Fibroblast of skin of left quadriceps (primary cell): ENCODE measurements around the gene CFAP299.
"Not testable (repeated sequence)": the region's sequence is repeated elsewhere in the genome, so short reads cannot be mapped to it uniquely, and the experiment has no call there.

ENCODE experiments used
- DNase-seq, 2 experiments: peaks; one replicate each; pipeline ENCODE4 v3.0.0-alpha.2; 2013; ENCODE audit warnings: low read depth in 2 of 2

CFAP299 gene

GRCh38 chr4:80335554-80336358 is at the start of gene CFAP299:
Gene CFAP299 (plus strand): TSS chr4:80335730.
- DNase-seq: peak; percentile 78 to 79

- no peak for DNase-seq
These were observed 49.1 kb upstream of the CFAP299 start for GRCh38 chr4:80286451-80286850.

- not testable (repeated sequence) for DNase-seq
These were observed 44.9 kb upstream of the CFAP299 start for GRCh38 chr4:80290665-80291064.

GRCh38 chr4:80294206-80294605 is 41.3 kb upstream of the CFAP299 start:
- DNase-seq: no peak

- DNase-seq: peak; percentile 53 to 55
These were observed 40.2 kb upstream of the CFAP299 start for GRCh38 chr4:80295336-80295735.

DNA sequence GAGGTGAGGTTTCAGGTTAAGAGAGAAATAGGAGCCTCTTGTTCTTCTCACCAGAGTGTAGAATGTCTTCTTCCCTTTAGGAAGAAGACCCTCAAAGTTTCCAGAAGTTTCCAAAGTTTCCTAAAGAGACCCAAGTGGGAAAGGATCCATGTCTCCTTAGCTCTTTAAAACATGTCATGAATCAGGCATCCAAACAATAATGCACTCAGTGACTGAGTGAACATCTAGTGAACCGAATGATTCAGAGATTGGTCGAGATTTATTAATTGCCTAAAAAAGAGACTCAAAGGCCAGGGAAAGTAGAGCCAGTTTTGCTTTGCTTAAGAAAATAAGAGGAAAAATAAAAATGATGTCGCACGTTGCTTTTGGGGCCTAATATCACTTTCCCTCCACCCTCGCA is 39.7 kb upstream of the CFAP299 start:
- no peak for DNase-seq

GRCh38 chr4:80301884-80302283 is 33.6 kb upstream of the CFAP299 start:
- DNase-seq: no peak

GRCh38 chr4:80302616-80303223 is 32.8 kb upstream of the CFAP299 start:
- no peak for DNase-seq

DNA sequence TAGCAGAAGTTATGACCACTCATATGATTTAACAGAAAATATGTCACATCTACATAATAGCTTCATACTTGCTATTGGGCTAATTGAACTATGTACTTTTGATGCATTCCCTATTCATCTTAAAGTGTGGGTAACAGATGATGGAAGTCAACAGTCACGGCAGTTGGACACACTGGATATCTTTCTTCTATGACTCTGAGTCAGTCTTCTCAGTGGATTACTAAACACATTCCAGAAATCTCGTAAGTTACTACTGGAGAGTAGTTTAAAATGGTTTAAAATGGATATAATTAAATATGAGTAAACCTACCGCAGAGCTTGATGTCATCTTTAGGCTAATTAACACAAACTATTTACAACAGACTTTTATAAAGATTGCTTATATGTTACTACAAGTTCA is 30.1 kb upstream of the CFAP299 start:
- DNase-seq: peak; percentile 62 to 65

DNA sequence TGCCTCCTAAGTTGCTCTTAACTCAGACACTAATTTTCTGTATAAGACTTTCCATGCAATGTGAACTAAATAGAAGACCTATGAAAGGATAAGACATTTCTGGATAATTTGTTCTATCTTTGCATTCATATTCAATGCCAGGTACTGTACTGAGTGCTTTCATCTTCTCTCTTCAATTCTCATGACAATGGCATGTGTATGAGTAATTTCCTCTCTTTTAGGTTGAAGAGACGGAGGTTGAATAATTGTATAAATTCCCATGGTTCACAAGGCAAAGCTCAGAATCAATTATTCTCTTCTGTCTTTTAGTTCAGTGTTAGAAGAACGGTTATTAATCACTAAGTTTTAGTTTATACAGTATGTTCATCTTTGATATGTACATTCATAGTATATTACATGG is 29.3 kb upstream of the CFAP299 start:
- no peak for DNase-seq

GRCh38 chr4:80307183-80307735 is 28.3 kb upstream of the CFAP299 start:
- peak; percentile 86 for DNase-seq

DNA sequence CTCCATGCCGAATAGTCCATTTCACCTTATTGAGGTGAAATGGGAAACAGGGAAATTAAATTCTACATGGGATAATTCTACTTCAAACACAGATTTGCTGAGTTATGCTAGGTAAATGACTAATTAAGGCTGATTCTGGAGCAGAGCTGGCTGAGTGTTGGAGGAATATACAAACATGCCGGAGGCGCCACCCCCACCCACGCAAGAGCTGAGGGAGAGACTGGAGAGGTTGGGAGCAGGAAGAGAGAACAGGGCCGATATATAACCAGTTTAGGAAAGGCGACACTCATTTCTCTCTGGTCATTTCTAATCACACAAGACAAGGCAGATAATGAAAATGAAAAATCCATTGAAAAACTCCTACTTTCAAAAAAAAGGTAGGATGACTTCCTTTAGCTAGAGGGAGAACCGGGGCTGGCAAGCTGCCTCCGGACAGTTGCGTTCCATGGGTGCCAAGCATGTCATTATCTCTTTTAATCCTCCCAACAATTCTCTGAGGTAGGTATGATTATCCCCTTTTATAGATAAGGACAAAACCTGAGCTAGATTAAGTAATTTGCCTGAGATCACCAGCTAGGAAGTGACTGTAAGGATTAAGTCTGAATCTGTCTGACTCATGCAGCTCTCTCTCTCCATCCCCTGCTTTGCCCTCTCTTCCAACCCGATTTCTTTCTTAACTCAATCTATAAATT is 27.6 kb upstream of the CFAP299 start:
- DNase-seq: no peak

DNA sequence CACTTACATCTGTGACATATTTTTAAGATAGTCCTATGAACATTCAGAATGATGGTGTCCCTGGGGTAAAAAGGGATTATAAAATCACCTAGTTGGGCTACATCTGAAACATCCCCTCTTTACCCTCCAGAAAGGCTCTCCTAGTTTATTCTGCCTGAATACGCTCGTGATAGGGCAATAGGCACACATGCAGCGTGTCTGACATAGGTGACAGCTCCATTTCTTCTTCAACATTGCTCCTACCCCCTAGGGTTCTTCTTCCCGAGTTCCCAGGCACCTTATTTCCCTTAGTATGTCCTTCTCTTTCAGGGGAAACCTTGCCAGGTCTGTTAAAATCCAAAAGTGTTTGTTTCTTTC is 27.1 kb upstream of the CFAP299 start:
- no peak for DNase-seq

GRCh38 chr4:80309294-80310004 is 26.1 kb upstream of the CFAP299 start:
- DNase-seq: peak; percentile 80 to 81

DNA sequence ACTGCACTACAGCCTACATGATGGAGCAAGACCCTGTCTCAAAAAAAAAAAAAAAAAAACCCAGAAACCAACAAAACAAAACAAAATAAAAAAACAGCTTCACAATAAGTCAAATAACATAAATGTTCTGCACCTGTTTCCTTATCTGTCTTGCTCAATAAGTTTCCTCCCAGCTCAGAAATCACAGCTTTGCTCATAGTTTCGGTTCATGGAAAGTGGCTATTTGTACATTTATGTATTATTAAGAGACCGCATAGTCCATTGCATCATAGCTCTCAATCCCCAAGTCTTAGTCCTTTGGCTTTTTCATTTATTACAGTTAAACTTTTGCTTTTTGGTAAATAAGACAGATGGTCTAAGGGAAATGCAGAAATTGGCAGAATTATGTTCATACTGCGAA is 24.4 kb upstream of the CFAP299 start:
- DNase-seq: no peak

DNA sequence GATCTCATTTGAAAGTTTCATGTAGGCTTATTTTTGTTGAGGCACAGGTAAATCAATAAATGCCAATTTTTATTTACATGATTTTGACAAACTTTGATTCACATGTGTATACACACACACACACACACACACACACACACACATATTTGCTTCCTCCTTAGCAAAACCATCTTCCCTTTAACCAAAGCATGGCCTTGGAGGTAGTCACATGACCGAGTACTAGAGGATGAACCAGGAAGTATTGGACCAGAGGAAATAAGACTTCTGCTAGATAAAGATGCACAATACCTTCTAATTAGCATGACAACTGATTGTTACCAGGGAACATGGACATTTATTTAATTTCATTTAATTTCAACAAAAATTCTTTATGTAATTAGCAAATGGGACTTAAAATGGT is 23.4 kb upstream of the CFAP299 start:
- no peak for DNase-seq

DNA sequence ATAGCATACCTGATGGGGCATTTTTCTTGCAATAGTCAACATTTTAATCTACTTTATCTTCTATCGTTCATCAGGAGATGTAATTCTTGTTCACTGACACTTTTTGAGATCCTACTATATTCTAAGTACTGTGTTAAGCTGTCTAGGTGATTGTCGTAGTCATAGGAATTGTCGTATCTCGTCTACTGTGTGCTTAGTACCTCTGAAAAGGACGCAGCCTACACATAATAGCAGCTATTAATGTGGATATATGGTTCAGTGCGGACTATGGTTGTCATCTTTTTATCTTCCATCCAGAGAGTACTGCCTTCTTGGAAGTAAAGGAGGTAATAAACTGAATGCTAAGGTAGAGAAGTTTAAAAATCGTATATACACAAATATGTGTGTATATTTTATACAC is 21.9 kb upstream of the CFAP299 start:
- no peak for DNase-seq

- not testable (repeated sequence) for DNase-seq
These were observed 19.7 kb upstream of the CFAP299 start for GRCh38 chr4:80315848-80316247.

GRCh38 chr4:80321341-80321740 is 14.2 kb upstream of the CFAP299 start:
- no peak for DNase-seq

GRCh38 chr4:80321776-80322175 is 13.8 kb upstream of the CFAP299 start:
- DNase-seq: no peak

GRCh38 chr4:80322716-80323115 is 12.8 kb upstream of the CFAP299 start:
- DNase-seq: no peak

DNA sequence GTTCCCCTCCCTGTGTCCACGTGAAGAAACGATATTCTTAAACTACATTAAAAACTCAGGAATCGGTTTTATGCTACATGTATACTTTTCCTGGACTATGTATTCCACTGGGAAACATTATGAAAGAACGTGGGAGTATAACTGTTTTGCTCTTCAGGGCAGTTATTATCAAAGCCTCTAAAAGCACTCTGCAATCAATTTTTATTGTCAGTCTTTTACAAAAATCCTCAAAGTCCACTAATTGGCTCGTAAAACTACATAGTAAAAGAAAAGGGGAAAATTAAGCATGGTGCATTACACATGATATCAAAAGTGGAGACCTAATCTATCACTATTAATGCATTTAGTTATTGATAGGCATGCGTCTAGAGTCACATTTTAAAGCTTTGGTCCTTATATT is 11.4 kb upstream of the CFAP299 start:
- no peak for DNase-seq
